Pancreas (tissue), 10 donors: Measurements from ENCODE around the gene COL5A1. TPM values are rescaled to one million over a fixed set of nuclear protein-coding genes. Genes with fewer than 3 reads are reported as not detected.

ENCODE experiments used
- ATAC-seq, 4 donors: fragments of 200-7000 bp; cut with Tn5 transposase; one replicate each; pipeline versions ENCODE4 v1.8.0 to v1.9.1; 2020; ENCODE audit warnings: mild to moderate bottlenecking in 4 of 4, moderate library complexity in 4 of 4
- DNase-seq, 6 donors: peaks; one replicate each; pipeline ENCODE4 v3.0.0-alpha.2; 2020
- FAIRE-seq: peaks from 2 replicates; lab custom pipeline; 2012; peaks lifted over from hg19 to GRCh38; lab: Jason Lieb, UNC
- H3K27ac ChIP-seq, 4 donors: fragments of 200-600 bp; sonication (generic); 1 replicate in 3 of 4; 2 replicates in 1 of 4; pipeline versions ENCODE4 v1.5.0 to v1.8.0; 2020
- H3K27me3 ChIP-seq, 4 donors: fragments of 200-600 bp; one replicate each; pipeline ENCODE4 v1.8.0; 2021
- H3K36me3 ChIP-seq, 3 donors: fragments of 200-600 bp; sonication (generic) in 1 of 3; one replicate each; pipeline versions ENCODE4 v1.5.0 to v1.8.0; 2020 to 2021
- H3K4me1 ChIP-seq, 3 donors: fragments of 200-600 bp; one replicate each; pipeline ENCODE4 v1.8.0; 2021
- H3K4me3 ChIP-seq, 4 donors: fragments of 200-600 bp; sonication (generic) in 2 of 4; one replicate each; pipeline versions ENCODE4 v1.5.0 to v1.8.0; 2020 to 2021
- H3K9me3 ChIP-seq, 4 donors: fragments of 200-600 bp; one replicate each; pipeline ENCODE4 v1.8.0; 2021
- WGBS, 2 donors: extraction: QIAGEN DNeasy Blood & Tissue Kit; methylation state at CpG; one replicate each; pipeline ENCODE4 v1.1.7; 2013; 5-methylcytosine and 5-hydroxymethylcytosine counted together
- intact Hi-C, 3 donors: fragments of 100-400 bp; cut with DNase I; formaldehyde crosslinking; loops; one replicate each; pipeline versions ENCODE4 v1.11.1 to v1.14.2; 2022
- polyA plus RNA-seq, 2 donors: library from polyadenylated mRNA; stranded (reverse); fragments of 200-250 nt; gene quantifications; one replicate each; pipeline ENCODE4 v1.2.3, GENCODE V29; 2013
- total RNA-seq, 6 donors: library from RNA; stranded (reverse); fragmentation: NEBNext Ultra II Directional in 4 of 6; extraction: Animal tissue kit (Norgen Biotek cat#: 25700) in 4 of 6; gene quantifications; one replicate each; pipeline versions ENCODE4 v1.2.1 to v1.2.4, GENCODE V29; 2021 to 2023
- TF ChIP-seq, protein P1 (sequence below), 4 donors: fragments of 200-600 bp; sonication (generic) in 3 of 4; IDR thresholded peaks; one replicate each; pipeline versions ENCODE4 v1.5.0 to v1.8.0; 2021; ENCODE audit warnings: antibody characterized with exemption in 4 of 4
- donor health status: healthy with polysubstance abuse.
- donor health status: DM: no; HTN: no; CAD: no; lungs with moderate emphysema.
- donor health status: DM: no; HTN: no; CAD: no.
- donor health status: control.
- donor health status: control.
- donor health status: Bipolar disorder and iron deficiency.
- donor health status: DM: yes; HTN: yes; CAD: no.
- donor health status: DM: no; HTN: no; CAD: no.
- donor health status: DM: no; HTN: no; CAD: no.
- donor health status: DM: yes; HTN: yes; CAD: no.

Gene COL5A1
- total and polyA plus RNA-seq, 8 donors = 1.2 to 62.8 (median 3.5) TPM

GRCh38 chr9:134791009-134791408, 149.4 kb downstream of the COL5A1 start:
- no peak for ATAC-seq
- Histone ChIP-seq H3K4me3 (no peak overlapping the region), H3K36me3 (no peaks in the 10 kb centered on the region), H3K4me1 (no peaks in the 10 kb centered on the region), H3K27me3 (no peaks in the 10 kb centered on the region), H3K27ac (no peak overlapping the region), H3K9me3 (no peaks in the 10 kb centered on the region)
- TF ChIP-seq, protein P1, sequence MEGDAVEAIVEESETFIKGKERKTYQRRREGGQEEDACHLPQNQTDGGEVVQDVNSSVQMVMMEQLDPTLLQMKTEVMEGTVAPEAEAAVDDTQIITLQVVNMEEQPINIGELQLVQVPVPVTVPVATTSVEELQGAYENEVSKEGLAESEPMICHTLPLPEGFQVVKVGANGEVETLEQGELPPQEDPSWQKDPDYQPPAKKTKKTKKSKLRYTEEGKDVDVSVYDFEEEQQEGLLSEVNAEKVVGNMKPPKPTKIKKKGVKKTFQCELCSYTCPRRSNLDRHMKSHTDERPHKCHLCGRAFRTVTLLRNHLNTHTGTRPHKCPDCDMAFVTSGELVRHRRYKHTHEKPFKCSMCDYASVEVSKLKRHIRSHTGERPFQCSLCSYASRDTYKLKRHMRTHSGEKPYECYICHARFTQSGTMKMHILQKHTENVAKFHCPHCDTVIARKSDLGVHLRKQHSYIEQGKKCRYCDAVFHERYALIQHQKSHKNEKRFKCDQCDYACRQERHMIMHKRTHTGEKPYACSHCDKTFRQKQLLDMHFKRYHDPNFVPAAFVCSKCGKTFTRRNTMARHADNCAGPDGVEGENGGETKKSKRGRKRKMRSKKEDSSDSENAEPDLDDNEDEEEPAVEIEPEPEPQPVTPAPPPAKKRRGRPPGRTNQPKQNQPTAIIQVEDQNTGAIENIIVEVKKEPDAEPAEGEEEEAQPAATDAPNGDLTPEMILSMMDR (IDR thresholded peaks at IDR 0.05) = no peak
- no peak for DNase-seq
- intact Hi-C loops = no loop called here
- FAIRE-seq = no peak
- WGBS, 2 donors = 48 to 69% methylated on average over 9 of the region's 9 CpGs

DNA sequence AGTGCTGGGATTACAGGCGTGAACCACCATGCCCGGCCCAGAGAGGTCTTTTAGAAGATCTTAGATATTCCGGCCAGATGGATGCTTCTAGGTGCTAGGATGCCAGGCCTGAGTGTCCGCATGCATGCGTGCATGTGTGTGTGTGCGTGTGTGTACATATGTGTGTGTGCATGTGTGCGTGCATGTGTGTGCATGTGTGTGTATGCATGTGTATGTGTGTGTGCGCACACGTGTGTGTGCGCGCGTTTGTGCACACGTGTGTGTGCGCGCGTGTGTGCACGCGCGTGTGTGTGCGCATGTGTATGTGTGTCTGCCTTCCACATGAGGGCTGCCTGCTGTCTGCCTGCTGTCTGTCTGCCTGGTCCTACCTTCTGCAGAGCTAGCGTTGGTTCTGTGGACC, 151.0 kb downstream of the COL5A1 start:
- 36 to 87% methylated on average over 15 of the region's 21 CpGs for WGBS, 2 donors

DNA sequence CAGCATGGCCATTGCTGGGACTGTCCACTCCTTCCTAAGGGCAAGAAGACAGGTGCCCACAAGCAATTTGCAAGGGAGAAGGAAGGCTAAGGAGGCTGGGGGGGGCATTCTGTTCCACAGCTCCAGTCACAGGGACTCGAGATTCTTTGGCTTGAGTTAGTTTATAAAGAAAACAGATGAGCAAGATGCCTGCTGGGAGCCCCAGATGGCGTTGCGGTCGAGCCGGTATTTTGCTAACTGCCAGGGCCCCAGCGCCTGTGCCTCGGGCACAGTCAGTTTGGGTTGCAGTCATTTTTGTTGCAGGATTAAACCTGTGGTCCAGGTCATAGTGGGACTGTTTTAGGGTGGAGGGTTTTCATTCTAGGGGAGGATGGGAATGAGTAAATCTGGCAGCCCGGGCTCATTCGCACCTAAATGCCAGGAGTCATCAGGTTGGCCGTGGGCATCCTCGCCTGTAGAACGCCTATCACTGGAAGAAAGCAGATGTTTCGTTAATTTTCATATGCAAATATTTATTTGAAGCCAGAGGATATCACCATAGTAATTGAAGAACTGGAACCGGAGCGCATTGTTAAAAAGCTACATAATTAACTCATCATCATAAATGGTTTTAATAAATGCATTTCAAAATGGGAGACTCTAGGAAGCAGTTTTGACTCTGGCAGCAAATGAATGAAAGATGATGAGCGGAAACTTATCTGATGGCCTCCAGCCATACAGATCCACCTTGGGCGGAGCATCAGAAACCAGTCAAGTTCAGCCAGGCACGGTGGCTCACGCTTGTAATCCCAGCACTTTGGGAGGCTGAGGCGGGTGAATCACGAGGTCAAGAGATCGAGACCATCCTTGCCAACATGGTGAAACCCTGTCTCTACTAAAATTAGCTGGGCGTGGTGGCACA, 151.9 kb downstream of the COL5A1 start:
- TF ChIP-seq, protein P1 (IDR thresholded peaks at IDR 0.05) = no peak
- H3K27ac ChIP-seq = no peak overlapping the region
- no peak for DNase-seq
- no peaks in the 10 kb centered on the region for H3K4me1 ChIP-seq
- H3K9me3 ChIP-seq = no peaks in the 10 kb centered on the region
- H3K36me3 ChIP-seq = no peaks in the 10 kb centered on the region
- FAIRE-seq = no peak
- ATAC-seq = no peak
- 68 to 81% methylated on average over 23 of the region's 23 CpGs for WGBS, 2 donors
- H3K27me3 ChIP-seq = no peaks in the 10 kb centered on the region
- H3K4me3 ChIP-seq = no peak overlapping the region
- intact Hi-C loops = no loop called here

More for the DNA sequence above, 151.0 kb downstream of the COL5A1 start:
- intact Hi-C loops = no loop called here
- DNase-seq (no peak), ATAC-seq (no peak), FAIRE-seq (no peak)
- TF ChIP-seq, protein P1 (IDR thresholded peaks at IDR 0.05) = no peak
- Histone ChIP-seq H3K4me3 (no peak overlapping the region), H3K9me3 (no peaks in the 10 kb centered on the region), H3K4me1 (no peaks in the 10 kb centered on the region), H3K27me3 (no peaks in the 10 kb centered on the region), H3K27ac (no peak overlapping the region), H3K36me3 (no peaks in the 10 kb centered on the region)

GRCh38 chr9:134794663-134795370, 153.2 kb downstream of the COL5A1 start:
- Histone ChIP-seq H3K4me3 (no peak overlapping the region), H3K27ac (no peak overlapping the region), H3K9me3 (no peaks in the 10 kb centered on the region), H3K27me3 (no peaks in the 10 kb centered on the region), H3K36me3 (no peaks in the 10 kb centered on the region), H3K4me1 (no peaks in the 10 kb centered on the region)
- TF ChIP-seq, protein P1 (IDR thresholded peaks at IDR 0.05) = no peak
- DNase-seq = no peak
- no peak for ATAC-seq
- WGBS, 2 donors = 70 to 83% methylated on average over 20 of the region's 20 CpGs
- no peak for FAIRE-seq
- intact Hi-C loops = no loop called here
